OCI-LY1 (cell line): ENCODE results near the gene ARPC2.

Source experiments
- CTCF ChIP-seq: fragments of 200-600 bp; sonication (generic), shearing (Covaris generic); IDR thresholded peaks from 2 replicates; pipeline ENCODE4 v1.5.1; 2017; ENCODE audit warnings: mild to moderate bottlenecking, antibody characterized with exemption, low read length, moderate library complexity, mixed read lengths
- EZH2 ChIP-seq: fragments of 200-600 bp; sonication (generic), shearing (Covaris generic); IDR thresholded peaks from 2 replicates; pipeline ENCODE4 v1.8.0; 2017; ENCODE audit warnings: borderline replicate concordance, mixed run types, mild to moderate bottlenecking, antibody characterized with exemption, low read length, moderate library complexity, mixed read lengths

- TF ChIP-seq CTCF: no peak
- TF ChIP-seq EZH2: no peak
These were observed 28.5 kb upstream of the ARPC2 start for GRCh38 chr2:218188528-218188927.
